Activated CD8-positive, alpha-beta memory T cell treated with anti-CD3 and anti-CD28 coated beads for 1 hour (primary cell): ENCODE measurements around the gene SOCS4.
"Not testable (repeated sequence)": the region's sequence is repeated elsewhere in the genome, so short reads cannot be mapped to it uniquely, and the experiment has no call there.

Experiments used
- DNase-seq, 2 donors: peaks; one replicate each; pipeline ENCODE4 v3.0.0-alpha.2; 2020; ENCODE audit warnings: low read depth in 1 of 2; ENCODE audit errors: extremely low read depth in 1 of 2

SOCS4 gene, protein sequence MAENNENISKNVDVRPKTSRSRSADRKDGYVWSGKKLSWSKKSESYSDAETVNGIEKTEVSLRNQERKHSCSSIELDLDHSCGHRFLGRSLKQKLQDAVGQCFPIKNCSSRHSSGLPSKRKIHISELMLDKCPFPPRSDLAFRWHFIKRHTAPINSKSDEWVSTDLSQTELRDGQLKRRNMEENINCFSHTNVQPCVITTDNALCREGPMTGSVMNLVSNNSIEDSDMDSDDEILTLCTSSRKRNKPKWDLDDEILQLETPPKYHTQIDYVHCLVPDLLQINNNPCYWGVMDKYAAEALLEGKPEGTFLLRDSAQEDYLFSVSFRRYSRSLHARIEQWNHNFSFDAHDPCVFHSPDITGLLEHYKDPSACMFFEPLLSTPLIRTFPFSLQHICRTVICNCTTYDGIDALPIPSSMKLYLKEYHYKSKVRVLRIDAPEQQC

DNA sequence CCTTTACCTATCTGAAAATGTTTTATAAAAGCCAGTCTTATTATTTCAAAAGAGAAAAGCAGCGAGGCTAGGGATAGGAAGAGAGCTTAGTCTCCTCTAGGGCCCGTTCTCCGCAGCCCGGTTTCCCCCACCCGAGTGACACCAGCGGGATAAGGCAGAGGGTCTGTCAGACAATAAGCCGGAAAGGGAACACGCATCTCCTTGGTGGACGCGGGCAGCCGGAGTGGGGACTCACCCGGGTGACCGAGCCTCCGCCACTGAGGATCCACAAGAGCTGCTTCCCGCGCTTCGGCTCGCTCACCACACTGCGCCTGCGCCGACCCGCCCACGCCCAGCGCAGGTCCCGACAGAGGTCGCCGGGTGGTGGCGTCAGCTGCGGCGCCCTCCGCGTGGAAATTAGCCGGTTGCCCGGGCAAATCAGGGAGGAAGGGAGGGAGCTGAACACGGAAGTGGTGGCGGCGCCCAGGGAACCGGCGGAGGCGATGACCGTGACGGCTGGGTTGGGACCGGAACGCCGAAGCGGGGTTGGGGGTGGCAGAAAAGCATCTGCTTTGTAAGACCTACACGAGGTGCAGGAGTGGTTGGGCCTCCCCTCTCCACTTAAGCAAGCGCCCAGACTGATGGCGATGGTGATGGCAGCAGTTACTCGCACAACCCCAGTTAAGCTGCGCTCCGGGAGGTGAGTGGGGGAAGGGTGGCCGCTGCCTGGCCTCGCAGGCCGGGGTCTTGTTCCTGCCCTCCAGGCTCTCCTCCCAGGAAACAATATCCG lies at the start of gene SOCS4, which contains the start of gene WDHD1:
Gene SOCS4 (plus strand): TSS at position 444 of the 769 bp plus-strand sequence. CDS start 15,806 bp downstream, outside the sequence.
Gene WDHD1 (minus strand): TSS at position 307 of the 769 bp plus-strand sequence. CDS start 312 bp downstream, outside the sequence.
- DNase-seq = peak; percentile 83 to 95

DNA sequence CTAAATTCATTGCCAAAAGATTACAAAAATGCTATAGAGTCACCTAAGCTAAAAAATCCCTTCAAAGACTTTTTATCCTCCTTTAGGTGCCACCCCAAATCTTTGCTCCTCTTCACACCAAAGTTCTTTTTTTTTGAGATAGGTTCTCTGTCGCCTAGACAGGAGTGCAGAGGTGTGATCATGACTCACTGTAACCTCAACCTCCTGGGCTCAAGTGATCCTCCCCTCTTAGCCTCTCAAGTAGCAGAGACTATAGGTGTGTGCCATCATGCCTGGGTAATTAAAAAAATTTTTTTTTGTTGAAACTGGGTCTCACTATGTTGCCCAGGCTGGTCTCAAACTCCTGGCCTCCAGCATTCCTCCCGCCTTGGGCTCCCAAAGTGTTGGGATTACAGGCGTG lies 48.0 kb upstream of the SOCS4 start:
- DNase-seq = no peak

DNA sequence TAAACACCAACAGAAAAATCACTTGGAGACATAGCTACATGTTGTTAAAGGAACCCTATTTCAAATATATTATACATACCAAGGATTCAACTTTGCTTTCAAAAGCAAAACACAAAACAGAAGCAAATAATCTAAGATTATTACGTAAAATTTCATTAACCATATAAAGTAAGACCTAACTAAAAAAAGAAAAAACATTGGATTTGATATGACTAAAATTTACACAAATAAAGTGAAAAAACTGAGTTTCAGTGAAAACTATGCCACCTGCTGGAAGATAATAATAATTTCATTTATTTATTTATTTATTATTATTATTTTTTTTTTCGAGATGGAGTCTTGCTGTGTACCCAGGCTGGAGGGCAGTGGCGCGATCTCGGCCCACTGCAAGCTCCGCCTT lies 45.3 kb upstream of the SOCS4 start:
- no peak for DNase-seq

DNA sequence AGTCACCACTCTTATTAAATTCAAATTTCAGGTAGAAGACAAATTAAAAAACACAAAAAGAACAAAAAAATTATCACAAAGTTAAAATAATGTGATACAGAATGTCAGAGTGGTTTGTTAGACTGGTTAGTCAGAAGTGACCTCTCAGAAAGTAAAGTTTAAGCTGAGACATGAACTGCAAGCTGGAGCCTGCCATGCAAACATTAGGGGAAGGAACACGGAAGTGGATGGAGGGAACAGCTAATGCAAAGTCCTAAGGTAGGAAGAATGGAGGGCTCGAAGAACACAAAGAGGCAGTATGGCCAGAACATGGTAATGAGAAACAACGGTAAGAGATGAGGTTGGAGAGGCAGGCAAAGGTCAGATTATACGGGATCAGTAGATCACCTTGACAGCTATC lies 41.9 kb upstream of the SOCS4 start:
- no peak for DNase-seq

DNA sequence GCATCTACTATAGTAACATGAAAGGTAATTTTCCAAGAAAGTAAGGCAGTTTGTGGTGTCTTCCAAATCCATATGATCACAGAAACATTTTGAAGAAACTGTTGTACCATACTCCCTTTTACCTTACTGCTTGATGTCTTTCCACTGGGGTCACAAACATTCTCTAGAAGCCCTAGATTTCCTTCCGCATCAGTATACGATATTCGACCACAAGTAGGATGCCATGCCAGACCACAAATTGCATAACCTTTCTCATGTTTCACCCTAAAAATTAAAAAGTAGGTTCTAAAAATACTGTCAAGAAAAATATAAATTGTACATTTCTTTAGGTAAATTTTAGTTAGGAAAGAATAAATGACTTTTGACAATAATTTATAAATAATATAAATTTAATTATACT lies 26.7 kb upstream of the SOCS4 start:
- DNase-seq = no peak

DNA sequence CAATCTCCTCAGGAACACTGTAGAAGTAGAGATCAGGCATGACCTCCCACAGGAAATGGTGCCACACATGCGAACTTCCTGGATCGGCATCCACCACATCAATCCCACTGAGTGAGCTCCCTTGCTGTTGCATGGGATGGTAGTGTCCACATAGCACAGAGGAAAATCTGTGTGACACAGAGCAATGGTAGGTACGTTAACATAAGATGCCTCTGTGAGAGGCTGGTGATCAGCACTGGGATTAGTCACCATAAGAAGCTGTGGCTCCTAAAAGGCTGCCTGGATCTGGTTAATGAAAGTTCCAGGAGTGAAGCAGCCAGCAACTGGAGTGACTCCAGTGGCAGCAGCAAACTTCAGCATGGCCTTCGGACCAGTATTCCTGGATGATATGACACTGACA lies 22.0 kb upstream of the SOCS4 start:
- DNase-seq = no peak

DNA sequence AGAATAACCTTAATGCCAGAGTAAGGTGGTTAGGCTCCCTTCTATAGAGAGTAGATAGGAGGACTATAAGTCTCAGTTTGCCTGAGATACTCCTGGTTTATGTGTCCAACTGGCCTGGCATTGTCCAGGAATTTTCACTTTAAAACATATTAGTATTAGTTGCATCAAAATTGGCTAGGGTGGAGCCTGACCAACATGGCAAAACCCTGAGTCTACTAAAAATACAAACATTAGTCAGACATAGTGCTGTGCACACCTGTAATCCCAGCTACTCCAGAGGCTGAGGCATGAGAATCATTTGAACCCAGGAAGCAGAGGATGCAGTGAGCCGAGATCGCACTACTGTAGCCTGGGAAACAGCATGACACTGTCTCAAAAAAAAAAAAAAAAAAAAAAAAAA lies 12.0 kb upstream of the SOCS4 start:
- DNase-seq = no peak

DNA sequence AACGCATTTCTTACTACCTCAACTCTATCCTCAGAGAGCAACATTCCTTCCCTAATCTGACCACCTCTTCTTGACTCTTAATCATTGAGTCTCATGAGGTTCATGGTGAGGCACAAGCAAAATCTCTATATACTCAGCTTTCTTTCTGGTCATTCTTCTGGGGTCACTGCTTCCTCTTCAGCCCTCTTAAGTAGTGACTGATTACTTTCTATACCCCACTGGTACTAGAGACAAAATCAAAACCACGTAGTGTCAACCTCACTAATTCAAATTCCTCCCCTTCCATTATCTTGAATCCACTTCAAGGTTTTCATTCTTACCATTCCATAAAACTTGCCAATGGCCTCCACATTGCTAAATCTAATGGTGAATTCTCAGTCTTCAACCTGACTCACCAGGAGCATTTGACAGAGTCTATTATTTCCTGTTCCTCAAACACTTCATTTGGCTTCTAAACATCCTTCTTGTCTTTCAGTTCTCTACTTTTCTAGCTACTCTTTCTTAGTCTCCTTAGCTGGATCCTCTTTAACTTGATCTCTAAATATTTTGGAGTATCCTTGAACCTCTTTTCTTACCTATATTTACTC lies 7.0 kb upstream of the SOCS4 start:
- no peak for DNase-seq

DNA sequence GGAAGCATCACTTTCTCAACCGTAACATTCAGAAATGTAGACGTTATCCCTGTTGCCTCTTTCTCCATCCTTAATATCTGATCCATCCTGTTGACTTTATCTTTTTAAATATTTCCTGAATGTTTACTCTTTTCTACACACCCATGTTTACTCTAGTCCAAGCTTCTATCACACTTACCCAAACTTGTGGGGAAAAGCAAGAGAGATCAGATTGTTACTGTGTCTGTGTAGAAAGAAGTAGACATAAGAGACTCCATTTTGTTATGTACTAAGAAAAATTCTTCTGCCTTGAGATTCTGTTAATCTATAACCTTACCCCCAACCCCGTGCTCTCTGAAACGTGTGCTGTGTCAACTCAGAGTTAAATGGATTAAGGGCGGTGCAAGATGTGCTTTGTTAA lies 2.7 kb upstream of the SOCS4 start:
- DNase-seq = not testable (repeated sequence)

DNA sequence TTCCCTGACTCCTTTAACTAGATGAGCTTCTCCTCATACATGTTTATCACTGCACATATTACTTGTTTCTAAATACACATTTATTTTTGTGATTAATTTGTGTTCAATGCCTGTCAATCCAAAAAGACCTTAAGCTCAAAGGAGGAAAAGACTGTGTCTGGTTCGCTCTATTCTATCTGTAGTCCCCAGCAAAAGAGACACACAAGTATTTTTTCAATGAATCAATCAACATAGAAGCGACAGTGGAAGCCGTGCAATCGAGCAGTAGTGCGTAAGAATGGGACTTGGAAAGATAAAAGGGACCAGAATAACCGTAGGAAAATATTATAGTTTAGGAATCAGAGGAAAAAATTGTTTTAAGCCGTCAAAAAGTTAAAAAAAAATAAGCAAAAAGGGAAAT lies 1.1 kb upstream of the SOCS4 start:
- no peak for DNase-seq

DNA sequence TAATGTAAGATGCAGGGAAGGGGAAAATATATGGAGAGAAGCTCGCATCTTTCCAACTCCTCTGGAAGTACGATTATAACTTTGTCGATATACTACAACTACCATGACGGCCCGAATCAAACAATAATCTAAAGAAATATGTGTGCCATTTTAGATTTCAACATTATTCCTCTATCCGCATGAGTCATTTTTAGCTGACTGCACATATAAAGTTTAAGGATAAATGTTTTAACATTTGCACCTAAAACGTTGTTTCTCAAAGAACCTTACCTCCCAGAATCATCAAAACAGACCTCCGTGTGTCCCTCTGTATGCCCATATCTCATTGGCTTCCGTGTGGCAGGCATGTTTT lies 619 bp upstream of the SOCS4 start:
- no peak for DNase-seq

DNA sequence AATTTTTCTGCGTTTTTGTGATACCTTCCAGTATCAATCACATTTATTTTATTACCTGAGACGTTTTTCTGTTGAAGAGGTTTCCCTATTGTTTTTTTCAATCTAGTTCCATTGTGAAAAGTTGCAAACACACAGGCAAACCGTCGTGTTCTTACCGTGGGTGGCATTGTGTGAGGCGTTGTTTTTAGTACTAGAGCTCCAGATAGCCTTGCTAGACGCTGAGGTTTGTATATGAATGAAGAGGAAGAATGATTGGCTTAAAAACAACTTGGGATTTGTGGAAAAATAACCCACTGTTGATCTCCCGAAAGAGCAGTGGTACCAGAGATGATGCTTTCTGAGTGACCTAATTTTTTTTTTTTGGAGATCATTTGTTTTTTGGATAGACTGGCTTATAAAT lies 1.0 kb downstream of the SOCS4 start:
- DNase-seq = no peak

DNA sequence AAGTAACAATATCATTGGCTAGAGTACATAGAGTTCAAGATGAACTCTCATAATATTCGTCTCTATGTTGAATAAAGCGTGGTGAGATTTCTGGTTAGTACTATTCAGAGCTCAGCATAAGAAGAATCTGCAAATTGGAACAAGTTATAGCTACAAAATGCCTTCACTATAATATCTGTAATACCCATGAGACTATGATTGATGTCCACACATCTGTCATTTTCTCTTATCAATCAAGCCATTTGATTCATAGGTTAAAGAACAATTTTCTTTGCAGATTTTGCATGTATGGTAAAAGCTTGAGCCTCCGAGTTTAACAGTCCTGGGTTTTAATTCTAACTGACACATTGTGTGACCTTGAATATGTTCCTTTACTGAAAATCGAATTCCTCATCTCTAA lies 1.4 kb downstream of the SOCS4 start:
- DNase-seq = no peak

DNA sequence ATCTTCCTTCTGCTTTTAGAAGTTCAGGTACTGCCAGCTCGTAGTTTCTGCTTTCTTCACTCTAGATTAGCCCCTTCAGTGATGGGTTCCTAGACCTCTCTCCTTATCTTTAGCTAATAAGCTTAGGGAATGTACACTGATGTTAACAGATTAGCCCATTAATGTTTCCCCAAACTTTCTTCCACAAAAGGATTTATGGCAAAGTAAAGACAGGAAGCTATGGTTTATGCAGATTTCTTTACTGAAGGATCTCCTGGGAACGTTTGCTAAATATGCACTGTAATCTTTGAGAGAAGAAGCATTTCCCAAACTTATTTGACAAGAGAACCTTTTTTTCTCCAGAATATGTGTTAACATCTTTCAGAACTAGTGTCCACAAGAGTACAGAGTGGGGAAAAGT lies 4.2 kb downstream of the SOCS4 start:
- DNase-seq = no peak

DNA sequence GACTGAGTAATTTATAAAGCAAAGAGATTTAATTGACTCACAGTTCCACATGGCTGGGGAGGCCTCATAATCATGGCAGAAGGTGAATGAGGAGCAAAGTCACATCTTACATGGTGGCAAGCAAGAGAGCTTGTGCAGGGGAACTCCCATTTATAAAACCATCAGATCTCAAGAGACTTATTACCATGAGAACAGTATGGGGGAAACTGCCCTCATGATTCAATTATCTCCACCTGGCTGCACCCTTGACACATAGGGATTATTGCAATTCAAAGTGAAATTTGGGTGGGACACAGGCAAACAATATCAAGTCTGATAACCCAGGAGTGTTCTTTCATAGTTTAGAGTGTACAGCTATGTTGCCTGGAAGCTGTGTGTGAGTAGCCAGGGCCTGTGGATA lies 11.0 kb downstream of the SOCS4 start:
- not testable (repeated sequence) for DNase-seq

DNA sequence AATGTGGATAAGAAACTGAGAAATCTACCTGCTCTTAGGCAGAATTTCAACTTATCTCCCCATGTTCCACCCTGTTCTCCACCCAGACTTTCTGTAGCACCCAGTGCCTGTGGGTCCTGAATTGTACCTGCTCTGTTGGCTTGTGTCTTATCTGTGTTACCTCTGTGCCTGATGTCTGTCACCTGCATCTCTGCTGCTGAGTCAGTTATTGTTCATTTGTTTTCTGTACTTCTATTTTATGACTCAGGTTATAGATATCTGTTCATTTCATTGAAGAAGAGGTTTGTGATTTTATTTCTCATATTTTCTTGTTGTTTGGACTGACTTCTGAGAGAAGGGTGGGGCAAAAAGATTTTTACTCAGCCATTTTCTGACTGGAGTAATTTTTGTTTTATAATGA lies 11.7 kb downstream of the SOCS4 start:
- no peak for DNase-seq

DNA sequence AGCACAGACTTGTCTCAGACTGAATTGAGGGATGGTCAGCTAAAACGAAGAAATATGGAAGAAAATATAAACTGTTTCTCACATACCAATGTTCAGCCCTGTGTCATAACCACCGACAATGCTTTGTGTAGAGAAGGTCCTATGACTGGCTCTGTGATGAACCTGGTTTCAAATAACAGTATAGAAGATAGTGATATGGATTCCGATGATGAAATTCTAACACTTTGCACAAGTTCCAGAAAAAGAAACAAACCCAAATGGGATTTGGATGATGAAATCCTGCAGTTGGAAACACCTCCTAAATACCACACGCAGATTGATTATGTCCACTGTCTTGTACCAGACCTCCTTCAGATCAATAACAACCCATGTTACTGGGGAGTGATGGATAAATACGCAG lies 16.5 kb downstream of the SOCS4 start:
- no peak for DNase-seq

DNA sequence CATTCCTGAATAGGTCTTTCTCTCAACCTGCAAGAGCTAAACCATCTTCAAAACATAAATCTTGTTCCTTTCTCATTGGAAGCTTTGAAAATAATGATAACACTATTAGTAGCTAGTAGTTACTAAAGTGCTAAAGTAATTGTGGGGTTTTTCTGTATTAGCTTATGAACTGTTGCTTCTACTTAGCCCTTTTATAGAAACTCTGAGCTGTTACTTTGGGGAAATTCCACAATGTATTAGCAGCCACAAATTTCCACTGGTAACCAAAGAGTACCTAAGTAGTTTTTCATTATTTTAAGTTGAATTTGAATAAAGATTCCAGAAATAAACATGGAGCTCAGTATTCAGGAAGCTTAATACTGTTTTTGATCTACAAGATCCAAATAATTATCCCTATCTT lies 18.1 kb downstream of the SOCS4 start:
- DNase-seq = no peak

DNA sequence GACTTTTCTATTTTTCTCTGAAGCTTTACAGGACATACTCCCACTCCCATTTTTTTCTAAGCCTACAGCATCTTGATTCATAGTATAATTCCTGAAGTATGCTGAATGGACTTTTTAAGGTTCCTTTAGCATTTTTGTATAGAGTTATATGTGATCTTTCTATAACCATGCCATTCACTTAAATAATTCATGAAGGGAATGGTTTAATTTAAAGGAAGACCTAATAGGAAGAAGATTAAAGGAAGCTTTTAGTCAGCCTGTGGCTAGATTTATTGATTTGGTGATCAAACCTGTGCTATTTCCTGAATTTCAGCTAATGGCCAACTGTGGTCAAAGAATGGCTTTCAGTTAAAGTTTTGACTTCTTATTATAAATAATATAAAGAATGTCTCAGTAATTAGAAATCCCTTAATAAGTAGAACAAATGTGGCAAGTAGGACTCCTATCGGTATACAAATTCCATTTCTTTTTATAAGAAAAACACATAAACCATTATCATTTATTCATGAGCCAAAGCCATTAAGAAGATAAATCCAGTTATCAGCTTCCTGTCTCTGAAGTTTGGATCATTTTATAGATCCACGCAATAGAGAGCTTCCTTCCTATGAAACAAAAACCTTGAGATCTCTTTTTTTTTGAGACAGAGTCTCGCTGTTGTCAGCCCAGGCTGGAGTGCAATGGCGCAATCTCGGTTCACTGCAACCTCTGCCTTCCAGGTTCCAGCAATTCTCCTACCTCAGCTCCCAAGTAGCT lies 20.4 kb downstream of the SOCS4 start:
- DNase-seq = no peak

DNA sequence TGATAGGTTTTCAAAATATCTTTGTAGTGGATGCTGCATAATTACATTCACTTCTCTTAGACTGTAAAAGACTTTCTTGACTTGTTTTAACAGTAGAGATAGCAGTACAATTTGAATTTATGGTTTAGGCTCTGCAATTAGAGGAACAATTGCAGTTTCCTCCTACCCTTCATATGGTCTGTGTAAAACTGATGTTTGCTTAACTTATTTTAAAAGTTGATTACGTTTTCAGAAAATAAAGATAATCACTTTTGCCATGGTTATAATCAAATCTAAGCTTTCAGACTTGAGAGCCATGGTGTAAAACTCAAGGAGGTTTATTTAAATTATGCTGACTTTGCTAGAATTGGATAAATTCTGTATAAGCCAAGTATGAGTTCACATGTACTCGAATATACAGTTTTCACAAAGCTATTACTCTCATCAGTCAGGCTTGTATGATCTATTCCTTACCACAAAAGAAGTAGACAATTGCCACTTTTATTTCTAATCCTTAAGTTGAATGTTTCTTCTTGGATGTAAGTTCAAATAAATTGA lies 21.9 kb downstream of the SOCS4 start:
- DNase-seq = no peak

DNA sequence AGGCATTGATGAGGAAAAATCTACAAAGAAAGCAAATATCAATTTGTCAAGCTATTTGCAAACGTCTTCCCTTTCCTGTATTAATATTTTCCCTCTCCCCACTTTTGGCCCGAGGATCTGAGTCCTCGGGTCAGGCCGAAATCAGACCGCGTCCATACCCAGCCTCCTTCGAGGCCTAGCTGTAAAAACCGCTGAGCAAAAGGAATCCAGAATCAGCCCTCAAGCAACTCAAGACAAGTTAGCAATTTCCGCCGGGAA lies 24.1 kb downstream of the SOCS4 start:
- DNase-seq = no peak
